ENCODE results near the gene SYT8. TPM values are rescaled to one million over a fixed set of nuclear protein-coding genes. Genes with fewer than 3 reads are reported as not detected.

SYT8 gene
- total and polyA plus RNA-seq, 2 donors (not counting 1 experiment from before 2014, with no cell fraction given): not detected

DNA sequence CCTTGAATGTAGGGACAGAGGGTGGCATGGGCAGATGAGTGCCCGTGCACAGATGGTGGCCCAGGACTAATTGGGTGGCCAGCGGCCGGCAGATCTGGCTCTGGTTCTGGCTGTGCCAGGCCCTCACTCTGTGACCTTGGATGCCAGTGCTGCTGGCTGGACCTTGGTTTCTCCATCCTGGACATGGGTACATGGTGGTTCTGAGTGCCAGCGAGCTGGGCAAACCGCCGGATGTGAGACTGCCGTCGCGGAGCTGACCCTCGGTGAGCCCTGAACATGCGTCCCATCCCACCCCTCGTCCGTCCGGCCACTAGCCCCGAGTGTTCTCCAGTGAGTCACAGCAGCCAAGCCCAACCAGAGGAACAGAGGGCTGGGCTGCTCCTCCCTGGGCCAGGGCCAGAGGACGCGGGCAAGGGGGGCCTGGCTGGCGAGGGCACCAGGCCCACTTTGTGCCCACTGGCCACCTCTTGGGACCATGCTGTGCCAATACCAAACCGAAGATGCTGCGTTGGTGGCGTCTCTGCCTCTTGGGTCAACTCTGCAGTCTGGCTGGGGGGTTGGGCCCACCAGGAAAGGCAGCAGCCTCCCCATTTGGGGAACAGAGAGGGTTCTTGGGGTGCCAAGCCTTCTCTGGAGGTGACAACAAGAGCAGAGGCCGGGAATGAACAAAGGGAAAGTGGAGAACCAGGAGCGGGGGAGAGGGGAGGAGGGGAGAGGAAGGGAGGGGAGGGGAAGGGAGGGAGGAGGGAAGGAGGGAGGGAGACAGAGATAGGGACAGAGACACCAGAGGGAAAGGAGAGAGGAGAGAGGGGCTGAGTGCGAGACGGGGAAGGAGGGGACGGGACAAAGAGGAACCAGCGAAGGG is 28.8 kb downstream of the SYT8 start:
- CTCF ChIA-PET: no interaction called here
- H3K9ac ChIP-seq (ENCODE audit: low read length): no peak overlapping the region
- H3K4me2 ChIP-seq (replicated peaks; ENCODE audit: low read depth, low read length, poor library complexity, severe bottlenecking): no peak overlapping the region
- intact Hi-C loops (cut with micrococcal nuclease): no loop called here
- Mint-ChIP-seq H3K9me3 (ENCODE audit: insufficient read depth) (no peaks in the 10 kb centered on the region), H3K4me3 (no peak overlapping the region), H3K27ac (peak overlapping the region; percentile 56), H3K4me1 (peaks cover 35% of the 10 kb centered on the region), H3K27me3 (no peaks in the 10 kb centered on the region)
- TF ChIP-seq, protein P1, sequence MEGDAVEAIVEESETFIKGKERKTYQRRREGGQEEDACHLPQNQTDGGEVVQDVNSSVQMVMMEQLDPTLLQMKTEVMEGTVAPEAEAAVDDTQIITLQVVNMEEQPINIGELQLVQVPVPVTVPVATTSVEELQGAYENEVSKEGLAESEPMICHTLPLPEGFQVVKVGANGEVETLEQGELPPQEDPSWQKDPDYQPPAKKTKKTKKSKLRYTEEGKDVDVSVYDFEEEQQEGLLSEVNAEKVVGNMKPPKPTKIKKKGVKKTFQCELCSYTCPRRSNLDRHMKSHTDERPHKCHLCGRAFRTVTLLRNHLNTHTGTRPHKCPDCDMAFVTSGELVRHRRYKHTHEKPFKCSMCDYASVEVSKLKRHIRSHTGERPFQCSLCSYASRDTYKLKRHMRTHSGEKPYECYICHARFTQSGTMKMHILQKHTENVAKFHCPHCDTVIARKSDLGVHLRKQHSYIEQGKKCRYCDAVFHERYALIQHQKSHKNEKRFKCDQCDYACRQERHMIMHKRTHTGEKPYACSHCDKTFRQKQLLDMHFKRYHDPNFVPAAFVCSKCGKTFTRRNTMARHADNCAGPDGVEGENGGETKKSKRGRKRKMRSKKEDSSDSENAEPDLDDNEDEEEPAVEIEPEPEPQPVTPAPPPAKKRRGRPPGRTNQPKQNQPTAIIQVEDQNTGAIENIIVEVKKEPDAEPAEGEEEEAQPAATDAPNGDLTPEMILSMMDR (IDR thresholded peaks at IDR 0.05): no peak
- no peak for TF ChIP-seq EZH2 (IDR thresholded peaks at IDR 0.05; ENCODE audit: borderline replicate concordance, insufficient read depth, low read depth, low read length, poor library complexity, severe bottlenecking)
- peaks cover 100% of the 10 kb centered on the region for H4K20me1 ChIP-seq (ENCODE audit: control insufficient read depth, insufficient read depth, low read length, poor library complexity, severe bottlenecking)
- WGBS (ENCODE audit: insufficient coverage): 91% methylated on average over 27 of the region's 27 CpGs
- no peak overlapping the region for H3K4me3 ChIP-seq (ENCODE audit: control extremely low read depth in 1 of 5, extremely low read depth in 1 of 5, insufficient read depth in 1 of 5, low read depth in 2 of 5, low read length in 4 of 5)
- H3K79me2 ChIP-seq (ENCODE audit: control insufficient read depth, insufficient read depth, low read length): peaks cover 100% of the 10 kb centered on the region
- no peak overlapping the region for H2AFZ ChIP-seq (ENCODE audit: insufficient read depth, low read depth, low read length, poor library complexity, severe bottlenecking)
- POLR2A ChIA-PET: no interaction called here
- peaks cover 24 to 61% of the 10 kb centered on the region in 2 donors for H3K4me1 ChIP-seq (ENCODE audit: control insufficient read depth in 2 of 2, insufficient read depth in 2 of 2, low read length in 2 of 2)
- ATAC-seq (ENCODE audit: low read depth) (no peak), DNase-seq (no peak)
- H3K36me3 ChIP-seq (replicated peaks in 1 of 2; ENCODE audit: control extremely low read depth in 1 of 2, control insufficient read depth in 1 of 2, extremely low read depth in 1 of 2, insufficient read depth in 2 of 2, low read length in 1 of 2): peaks cover 0 to 68% of the 10 kb centered on the region in 2 experiments
- no peaks in the 10 kb centered on the region for H3K27me3 ChIP-seq (replicated peaks in 1 of 4; ENCODE audit: control extremely low read depth in 1 of 4, control insufficient read depth in 3 of 4, insufficient read depth in 4 of 4, low read length in 3 of 4)
- no peaks in the 10 kb centered on the region for H3K9me3 ChIP-seq (ENCODE audit: control extremely low read depth in 1 of 3, control insufficient read depth in 2 of 3, insufficient read depth in 1 of 3, low read length in 2 of 3)
- no peak overlapping the region for H3K27ac ChIP-seq (ENCODE audit: low read length in 2 of 2)

DNA sequence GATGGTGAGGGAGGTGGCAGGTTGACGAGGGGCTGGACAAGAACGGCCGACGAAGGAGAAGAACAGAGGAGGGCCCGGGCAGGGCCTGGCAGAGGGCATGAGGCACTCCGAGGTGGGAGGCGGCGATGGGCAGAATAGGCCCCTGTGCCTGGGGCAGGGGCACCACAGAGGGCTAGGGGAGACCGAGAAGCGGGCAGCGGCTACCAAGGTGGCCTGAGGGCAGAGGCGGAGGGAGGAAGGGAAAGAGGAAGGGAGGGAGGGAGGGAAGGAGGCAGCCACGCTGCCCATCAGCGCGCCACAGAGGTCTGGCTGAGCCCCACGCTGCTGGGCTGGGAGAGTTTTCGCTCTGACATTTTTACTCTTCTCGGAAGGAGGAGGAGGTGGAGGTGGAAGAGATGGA is 29.4 kb downstream of the SYT8 start:
- H3K4me1 ChIP-seq (ENCODE audit: control insufficient read depth in 2 of 2, insufficient read depth in 2 of 2, low read length in 2 of 2): peaks cover 30 to 61% of the 10 kb centered on the region in 2 donors
- peaks cover 100% of the 10 kb centered on the region for H3K79me2 ChIP-seq (ENCODE audit: control insufficient read depth, insufficient read depth, low read length)
- no peak overlapping the region for H3K9ac ChIP-seq (ENCODE audit: low read length)
- no peaks in the 10 kb centered on the region for H3K9me3 Mint-ChIP-seq (ENCODE audit: insufficient read depth)
- no peaks in the 10 kb centered on the region for H3K27me3 ChIP-seq (replicated peaks in 1 of 4; ENCODE audit: control extremely low read depth in 1 of 4, control insufficient read depth in 3 of 4, insufficient read depth in 4 of 4, low read length in 3 of 4)
- ChIA-PET CTCF (no interaction called here), POLR2A (no interaction called here)
- no peak overlapping the region for H2AFZ ChIP-seq (ENCODE audit: insufficient read depth, low read depth, low read length, poor library complexity, severe bottlenecking)
- TF ChIP-seq, protein P1 (IDR thresholded peaks at IDR 0.05): no peak
- H3K4me3 Mint-ChIP-seq: no peak overlapping the region
- intact Hi-C loops (cut with micrococcal nuclease): no loop called here
- peaks cover 36% of the 10 kb centered on the region for H3K4me1 Mint-ChIP-seq
- ATAC-seq (ENCODE audit: low read depth) (no peak), DNase-seq (no peak)
- H3K36me3 ChIP-seq (replicated peaks in 1 of 2; ENCODE audit: control extremely low read depth in 1 of 2, control insufficient read depth in 1 of 2, extremely low read depth in 1 of 2, insufficient read depth in 2 of 2, low read length in 1 of 2): peaks cover 0 to 62% of the 10 kb centered on the region in 2 experiments
- H3K27ac Mint-ChIP-seq: peak overlapping the region; percentile 56
- H3K27ac ChIP-seq (ENCODE audit: low read length in 2 of 2): no peak overlapping the region
- H3K4me3 ChIP-seq (ENCODE audit: control extremely low read depth in 1 of 5, extremely low read depth in 1 of 5, insufficient read depth in 1 of 5, low read depth in 2 of 5, low read length in 4 of 5): no peak overlapping the region
- H3K27me3 Mint-ChIP-seq: no peaks in the 10 kb centered on the region
- 92% methylated on average over 18 of the region's 18 CpGs for WGBS (ENCODE audit: insufficient coverage)
- peaks cover 100% of the 10 kb centered on the region for H4K20me1 ChIP-seq (ENCODE audit: control insufficient read depth, insufficient read depth, low read length, poor library complexity, severe bottlenecking)
- H3K9me3 ChIP-seq (ENCODE audit: control extremely low read depth in 1 of 3, control insufficient read depth in 2 of 3, insufficient read depth in 1 of 3, low read length in 2 of 3): no peaks in the 10 kb centered on the region
- H3K4me2 ChIP-seq (replicated peaks; ENCODE audit: low read depth, low read length, poor library complexity, severe bottlenecking): no peak overlapping the region

Measured in B cell (primary cell).